Hypothalamus (tissue), 51 donors: ENCODE results near the gene CMIP.
A peak's percentile ranks its signal among the peaks of the same experiment; 100 is the strongest.

ENCODE experiments used
- DNase-seq, 51 donors: peaks; one replicate each; lab custom pipeline; 2025; lab: John Stamatoyannopoulos, UW

The CMIP gene

DNA sequence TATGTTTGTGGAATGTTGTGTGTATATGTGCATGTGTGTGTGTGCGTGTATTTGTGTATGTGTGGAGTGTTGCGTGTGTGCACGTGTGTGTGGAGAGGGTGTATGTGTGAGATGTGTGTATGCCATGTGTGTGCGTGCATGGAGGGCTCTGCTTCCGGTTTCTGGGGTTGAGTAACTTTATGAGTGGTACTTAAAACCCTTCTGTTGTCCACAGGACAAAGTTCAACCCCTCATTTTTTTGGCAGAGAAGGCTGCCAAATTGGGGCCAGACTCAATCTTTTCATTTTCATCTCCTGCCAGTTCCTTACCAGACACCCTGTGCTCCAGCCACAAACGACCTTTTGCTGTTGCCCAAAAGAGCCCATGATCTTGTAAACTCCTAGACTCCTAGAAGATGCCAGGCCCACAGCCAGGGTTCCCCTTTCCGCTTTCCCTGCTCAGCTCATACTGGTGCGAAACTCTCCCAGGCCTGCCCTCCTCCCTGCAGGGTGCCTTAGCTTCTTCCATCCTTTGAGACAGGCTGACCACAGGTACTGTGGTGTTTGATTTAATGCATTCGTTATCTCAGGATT, 100.2 kb downstream of the CMIP start:
- no peak for DNase-seq

DNA sequence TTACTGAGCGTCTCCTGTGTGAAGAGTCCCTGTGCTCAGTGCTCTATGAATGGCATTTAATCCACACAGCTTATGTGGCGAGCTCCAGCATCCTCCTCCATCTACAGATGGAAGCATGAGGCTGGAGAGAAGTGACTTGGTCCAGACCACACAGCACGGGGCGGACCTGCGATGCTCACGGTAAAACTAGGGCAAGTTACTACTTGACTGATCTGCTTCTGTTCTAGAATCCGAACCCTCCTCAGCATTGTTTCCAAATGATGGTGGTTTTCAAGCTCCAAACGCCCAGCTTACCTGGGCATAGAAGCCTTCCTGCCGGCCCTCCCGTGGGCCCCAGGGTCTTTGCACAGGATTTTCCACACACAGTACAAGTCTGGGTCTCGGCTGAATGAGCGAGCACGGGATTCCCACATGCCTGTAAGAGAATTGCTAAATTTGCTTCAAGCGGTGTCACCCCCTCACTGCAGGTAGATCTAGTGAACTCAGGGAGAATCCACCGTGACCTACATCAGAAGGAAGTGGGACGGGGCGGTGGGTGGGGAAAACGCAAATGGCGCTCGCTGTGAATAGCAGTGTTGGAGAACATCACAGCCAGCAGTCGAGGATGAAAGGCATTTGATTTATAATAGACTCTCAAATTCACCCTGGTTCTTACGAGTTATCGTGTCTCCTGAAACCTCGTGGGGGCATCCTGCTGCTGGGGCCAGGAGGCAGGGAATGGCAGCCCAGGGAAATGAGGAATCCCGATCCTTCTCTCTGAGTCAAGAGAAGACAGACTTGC, 101.1 kb downstream of the CMIP start:
- no peak for DNase-seq

DNA sequence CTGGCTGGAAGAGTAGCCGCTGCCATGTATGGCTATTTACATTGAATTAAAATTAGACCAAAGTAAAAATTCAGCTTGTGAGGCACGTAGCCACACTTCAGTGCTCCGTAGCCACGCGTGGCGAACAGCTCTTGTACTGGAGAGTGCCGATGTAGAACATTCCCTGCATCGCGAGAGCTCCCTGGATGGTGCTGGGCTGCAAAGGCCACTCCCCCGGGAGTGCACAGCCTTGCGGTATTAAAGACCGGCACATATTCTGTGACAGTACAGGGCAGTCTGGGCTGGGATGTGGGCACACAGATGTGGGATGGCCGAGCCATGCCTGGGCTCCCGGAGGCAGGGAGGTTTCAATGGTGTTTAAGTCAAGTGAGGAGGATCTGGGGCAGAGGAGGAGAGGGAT, 102.2 kb downstream of the CMIP start:
- no peak for DNase-seq

DNA sequence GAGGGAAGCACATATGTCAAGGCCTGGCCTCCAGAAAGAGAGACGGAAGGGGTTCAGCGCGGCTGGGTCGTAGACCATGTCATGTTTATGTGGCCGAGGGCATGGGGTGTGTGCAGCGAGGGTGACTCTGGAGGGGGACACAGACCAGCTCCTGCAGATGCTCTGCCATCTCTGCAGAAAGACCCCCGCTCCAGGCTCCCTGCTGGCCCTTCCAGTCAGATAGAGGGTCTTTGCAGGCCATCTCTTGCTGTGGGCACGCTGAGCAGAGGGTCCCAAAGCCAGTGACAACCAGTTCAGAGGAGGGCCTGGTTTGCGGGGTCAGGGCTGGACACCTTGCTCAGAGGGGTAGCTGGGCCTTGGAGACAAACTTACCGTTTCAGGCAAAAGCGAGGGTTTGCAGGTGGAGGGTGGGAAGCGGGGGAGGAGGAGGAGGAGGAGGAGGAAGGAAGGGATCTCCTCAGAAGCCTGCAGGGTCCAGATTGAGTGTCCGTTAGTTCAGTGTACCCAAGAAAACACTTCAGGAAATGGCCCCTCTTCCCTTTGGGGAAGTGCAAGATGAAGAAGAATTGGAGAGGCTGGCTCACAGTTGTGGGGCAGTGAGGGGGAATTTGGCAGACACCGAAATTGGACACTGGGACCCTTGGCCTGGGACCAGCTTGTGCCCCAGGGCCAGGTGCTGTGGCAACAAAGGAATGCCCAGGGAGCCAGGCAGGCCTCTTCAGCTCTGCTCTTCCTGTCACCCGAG, 102.8 kb downstream of the CMIP start:
- peak in 1 of 51 donors; percentile 11 for DNase-seq

DNA sequence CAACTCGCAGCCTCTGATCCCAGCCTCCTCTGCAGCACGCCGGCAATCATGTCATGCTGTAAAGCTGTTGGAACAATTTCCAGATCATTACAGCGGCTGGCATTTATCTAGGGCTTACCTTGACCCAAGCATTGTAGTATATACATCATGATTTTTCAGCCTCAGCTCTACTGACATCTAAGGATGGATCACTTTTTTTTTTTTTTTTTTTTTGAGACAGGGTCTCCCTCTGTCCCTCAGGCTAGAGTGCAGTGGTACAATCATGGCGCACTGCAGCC, 103.3 kb downstream of the CMIP start:
- no peak for DNase-seq

DNA sequence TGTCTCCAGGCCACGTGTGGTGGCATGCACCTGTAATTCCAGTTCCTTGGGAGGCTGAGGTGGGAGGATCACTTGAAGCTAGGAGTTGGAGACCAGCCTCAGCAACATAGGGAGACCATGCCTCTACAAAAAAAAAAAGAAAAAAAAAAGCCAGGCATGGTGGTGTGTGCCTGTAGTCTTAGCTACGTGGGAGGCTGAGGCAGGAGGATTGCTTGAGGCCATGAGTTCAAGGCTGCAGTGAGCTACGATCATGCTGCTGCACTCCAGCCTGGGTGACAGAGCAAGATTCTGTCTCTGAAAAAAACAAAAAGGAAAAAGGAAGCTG, 103.9 kb downstream of the CMIP start:
- no peak for DNase-seq

DNA sequence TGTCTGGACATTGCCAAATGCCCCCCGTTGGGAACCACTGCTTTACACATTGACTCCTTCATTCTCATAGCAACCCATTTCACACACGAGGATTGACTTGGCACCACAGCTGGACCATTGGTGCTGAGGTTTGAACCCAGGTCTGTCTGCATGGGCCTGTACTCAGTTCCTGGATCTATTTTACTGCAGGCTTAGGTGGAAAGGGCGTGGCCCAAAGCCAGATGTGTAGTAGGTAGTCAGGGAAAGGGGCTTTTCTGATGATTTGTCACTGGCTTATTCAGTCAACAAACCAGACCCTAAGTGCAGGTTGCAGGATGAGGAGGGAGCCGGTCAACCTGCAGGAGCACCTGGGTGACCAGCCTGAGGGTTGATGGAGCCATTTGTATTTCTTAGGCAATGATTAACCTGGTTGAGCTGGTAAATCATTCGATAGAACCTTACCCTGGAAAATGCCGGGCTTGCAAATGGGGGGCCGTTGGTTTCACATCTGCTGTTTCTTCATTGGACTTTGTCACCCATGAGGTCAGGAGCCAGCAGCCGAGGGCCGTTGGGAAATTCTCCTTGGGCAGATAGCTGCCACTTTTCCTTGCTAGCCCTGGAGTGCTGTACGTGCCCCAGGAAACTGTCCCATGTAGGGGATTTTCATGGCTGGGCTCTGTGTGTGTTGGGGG, 104.4 kb downstream of the CMIP start:
- DNase-seq: no peak

DNA sequence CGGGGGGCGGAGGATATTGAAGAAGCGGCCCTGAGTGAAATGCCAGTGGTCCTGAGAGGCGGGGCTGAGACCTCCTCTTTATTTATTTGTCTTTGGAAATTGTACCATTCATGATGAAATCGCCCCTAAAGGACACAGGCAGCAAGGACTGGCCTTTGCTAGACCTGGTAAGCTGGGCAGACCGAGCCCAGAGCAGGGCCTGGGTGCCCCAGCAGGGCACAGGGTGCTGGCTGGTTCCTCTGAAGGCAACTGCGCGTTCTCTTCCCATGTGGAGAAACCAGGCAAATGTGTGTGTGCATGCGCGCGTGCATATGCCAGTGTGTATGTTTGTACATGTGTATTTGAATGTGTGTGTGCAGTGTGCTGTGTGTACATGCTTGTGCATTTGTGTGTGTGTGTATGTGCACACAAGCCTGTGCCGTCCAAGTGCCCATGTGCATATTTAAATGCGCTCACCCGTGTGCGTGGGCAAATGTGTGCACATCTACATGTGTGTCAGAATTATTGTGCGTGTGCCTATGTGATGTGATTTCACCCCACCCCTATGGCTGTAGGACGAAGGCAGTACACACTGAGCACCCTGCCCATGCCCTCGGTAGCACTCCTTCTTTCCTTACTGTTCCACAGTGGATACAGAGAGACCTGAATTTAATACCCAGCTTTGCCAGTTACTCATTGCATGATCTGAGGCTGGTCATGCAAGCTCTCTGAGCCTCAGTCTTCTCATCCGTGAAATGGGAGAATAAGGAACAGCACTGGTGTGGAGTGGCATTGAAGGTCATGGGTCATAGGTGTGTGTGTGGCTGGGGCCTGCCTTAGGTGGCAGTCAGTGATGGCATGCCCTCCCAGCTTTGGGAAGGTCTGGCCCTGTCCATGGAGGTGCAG, 105.2 kb downstream of the CMIP start:
- DNase-seq: no peak

DNA sequence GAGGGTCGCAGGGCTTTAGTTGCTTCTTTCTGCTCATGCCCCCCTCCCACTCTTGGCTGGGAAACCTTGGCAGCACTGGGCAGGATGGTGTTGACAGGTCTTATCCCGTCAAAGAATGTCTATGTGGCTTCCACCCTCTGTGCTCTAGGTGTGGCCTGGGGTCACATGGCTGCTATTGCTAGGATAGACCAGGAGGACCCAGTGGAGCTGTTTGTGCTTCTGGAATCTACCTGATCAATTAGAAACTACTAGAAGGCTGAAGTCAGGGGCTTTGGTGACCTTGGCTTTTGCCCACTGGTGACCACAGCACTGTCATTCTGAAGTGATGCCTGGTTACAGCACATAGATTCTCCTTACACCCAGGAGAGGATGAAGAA, 105.8 kb downstream of the CMIP start:
- no peak for DNase-seq

DNA sequence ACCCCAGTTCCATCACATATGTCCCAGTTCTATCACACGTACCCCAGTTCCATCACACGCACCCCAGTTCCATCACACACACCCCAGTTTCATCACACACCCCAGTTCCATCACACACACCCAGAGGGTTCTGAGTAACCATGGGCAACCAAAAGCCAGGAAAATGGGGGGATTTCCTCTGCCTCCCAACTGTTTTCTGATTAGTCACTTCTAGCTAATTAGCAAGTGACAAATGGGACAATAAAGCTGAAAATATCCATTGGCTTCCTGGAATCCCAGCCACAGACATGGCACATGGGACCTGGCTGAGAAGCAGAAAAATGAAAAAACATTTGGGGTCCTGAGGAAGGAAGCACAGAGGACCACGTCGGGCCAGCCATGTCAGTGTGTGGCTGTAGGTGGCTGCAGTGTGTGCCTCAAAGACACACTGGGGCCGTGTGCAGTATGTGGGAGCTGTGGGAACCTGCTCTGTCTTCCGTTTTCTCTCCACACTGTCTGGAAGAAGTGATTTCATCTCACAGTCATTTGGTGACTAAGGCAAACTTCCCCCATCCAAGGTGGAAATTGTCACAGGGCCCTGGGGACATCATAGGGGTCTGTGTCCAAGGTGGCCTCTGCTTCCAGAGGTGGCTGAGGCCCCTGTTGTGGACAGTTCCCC, 106.7 kb downstream of the CMIP start:
- DNase-seq: peak in 1 of 51 donors; percentile 56

DNA sequence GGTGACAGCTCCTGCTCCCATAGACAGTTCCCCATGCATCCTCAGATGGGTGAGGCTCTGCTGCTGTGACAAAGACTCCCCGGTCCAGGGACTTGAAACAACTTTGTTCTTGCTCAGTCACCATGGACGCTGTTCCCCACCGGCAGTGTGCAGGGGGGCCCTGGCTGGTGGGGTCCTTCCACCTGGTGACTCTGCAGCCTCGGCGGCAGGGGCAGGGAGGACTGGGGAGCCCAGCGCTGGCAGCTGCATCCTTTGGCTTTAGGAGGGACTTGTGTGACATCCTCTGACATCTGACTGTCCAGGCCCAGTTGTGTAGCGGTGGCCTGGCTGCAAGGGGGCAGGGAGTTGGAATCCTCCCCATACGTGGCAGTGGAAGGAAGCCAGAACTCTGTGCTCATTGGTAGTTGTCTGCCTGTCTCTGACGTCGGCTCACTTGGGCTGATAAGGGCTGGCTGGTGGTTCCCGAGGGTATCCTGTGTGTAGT, 107.3 kb downstream of the CMIP start:
- no peak for DNase-seq

DNA sequence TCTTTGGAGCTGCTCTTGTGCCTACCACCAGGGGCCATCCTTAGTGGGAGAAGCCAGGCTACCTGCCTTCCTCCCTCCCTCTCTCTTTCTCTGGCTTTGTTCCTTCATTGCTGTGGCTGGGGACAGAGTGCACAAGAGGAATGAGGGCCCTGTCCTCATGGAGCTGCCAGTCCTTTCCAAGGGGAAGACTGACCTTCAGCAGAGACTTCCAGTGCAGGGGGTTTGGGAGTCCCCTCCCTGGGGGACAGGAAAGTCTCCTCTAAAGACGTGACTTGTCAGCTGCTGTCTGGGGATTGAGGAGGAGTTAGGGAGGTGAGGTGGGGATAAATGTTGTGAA, 108.1 kb downstream of the CMIP start:
- no peak for DNase-seq

DNA sequence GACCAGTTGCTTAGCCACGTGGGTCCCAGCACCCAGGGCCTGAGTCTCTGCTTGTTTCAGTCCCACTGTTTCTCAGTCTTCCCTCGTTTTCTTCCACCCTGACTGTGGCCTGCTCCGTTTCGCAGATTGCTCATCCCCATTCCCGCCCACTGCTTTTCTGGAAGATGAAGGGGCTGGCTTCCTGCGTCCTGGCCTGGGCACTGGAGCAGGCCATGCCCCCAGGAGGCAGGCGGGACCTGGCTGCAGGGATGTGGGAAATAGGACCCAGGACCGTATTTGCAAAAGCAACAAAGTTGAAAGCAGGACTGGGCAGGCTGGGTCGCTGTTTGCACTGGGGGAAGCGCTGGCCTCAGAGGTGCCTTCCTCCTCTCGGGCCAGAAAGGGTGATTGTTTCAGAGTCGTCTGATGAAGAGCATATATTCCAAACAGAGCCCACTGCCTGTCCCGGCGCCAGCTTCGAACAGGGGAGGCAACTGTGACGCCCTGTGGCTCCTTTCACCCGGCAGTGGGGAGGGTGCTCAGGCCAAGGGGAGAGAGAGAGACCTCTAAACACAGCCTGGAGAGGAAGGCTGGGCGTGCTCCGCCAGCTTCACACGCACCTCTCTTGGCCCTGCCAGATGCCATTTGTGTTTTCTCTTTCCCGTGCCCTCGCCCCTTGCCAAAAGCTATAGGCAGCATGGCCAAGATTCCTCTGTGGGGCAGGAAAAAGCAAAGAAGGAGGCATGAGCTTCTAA, 108.6 kb downstream of the CMIP start:
- peak in 4 of 51 donors; percentile 17 to 32 (median 29) for DNase-seq

DNA sequence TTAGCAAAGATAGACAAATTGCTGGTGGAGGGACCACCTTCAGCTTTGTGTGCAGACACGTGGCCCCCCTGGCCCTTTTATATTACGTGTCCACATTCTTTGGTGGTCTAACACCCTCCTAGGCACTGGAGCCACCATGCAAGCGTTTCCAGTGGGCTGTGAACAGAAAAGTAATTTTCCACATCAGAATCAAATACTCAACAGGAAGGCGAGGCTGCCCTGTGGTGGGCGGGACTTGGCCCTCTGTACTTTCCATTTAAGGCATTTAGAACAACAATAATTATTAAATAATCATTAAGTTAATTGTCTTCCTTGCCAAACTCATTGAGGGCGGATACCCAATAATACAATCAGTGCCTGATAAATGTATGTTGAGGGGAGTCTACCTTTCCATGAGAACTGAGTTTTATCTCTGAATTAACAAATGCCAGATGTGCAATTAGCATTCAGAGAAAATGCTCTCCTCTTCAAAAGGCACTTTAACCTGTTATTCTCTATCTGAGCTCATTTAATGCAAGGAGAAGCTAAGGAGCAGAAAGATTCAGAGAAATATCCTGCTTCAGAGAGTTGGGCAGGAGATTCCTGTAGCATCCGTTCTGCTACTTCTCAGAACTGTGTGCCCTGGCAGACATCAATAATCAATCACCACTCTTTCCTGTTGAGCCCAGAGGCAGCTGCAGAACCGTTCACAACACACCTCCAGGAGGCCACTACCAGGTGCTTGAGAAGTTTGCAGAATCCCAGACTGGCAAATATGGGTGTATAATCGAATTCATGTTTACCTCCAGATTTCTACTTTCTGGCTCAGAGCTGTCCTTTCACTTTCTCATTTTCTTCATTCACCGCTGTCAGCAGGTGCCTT, 109.4 kb downstream of the CMIP start:
- DNase-seq: no peak

DNA sequence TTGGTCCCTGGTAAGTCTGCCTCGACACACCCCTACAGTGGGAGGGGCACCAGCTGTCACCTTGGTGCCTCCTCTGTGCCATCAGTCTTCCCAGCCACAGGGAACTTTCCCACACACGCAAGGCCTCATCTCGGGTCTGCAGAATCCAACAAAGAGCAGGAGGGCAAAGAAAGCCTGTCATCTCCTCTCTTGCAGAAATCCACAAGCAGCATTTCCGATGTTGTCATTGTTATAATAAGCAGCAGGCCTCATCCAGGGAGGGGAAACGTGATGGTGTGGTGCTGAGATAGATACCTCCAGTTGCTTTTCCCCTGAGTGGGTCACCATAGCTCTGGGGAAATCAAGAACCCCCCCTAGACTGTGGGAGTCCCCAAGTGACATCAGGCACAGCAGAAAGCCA, 110.4 kb downstream of the CMIP start:
- DNase-seq: no peak

DNA sequence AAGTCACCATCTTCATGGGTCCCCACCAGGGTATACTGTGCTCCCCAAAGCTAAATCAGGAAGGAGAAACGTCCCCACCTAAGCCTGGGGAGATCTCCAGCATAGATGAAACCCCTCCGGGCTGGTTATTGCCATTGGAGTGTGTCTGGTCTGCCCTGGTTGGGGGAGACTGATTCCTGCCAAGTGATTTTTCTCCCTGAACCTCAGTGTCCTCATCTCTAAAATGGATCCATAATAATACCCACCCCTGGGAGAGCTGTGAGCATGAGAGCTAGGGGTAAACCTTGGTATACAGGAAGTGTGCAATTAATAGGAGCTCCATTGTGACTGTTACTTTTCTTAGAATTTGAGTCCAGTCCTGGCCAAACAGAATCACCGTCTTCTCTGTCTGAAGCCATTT, 111.1 kb downstream of the CMIP start:
- no peak for DNase-seq

DNA sequence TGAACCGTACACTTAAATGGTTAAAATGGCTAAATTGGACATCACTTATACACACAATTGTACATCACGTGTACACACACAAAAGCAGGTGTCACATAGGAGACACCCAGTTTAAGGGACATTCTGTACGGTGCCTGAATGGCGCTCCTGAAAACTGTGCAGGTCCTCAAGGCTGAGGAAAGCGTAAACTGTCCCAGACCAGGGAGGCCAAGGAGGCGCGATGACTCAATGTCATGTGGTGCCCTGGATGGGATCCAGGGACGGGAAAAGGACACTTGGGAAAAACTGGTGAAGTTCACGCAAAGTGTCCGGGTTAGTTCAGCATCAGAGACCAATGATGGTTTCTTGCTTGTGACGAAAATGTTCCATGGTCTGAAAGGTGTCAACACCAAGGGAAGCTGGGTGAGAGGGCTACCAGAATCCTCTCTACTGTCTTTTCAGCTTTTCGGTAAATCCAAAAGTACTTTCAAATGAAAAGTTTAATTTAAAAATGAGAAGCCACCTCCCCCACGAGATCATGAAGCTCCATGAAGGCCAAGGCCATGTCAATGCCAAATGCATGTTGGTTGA, 112.2 kb downstream of the CMIP start:
- DNase-seq: no peak

DNA sequence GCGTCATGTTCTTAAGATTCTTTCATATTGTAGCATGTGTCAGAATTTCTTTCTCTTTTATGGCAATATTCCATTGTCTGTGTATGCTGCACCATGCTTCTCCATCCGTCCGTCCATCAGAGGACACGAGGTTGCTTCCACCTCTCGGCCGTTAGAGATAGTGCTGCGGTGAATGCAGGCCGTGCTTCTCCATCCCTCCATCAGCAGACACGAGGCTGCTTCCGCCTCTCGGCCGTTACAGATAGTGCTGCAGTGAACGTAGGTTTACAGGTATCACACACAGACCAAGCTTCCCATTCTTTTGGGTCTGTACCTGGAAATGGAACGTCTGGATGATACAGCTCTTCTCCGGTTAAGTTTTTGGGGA, 113.5 kb downstream of the CMIP start:
- no peak for DNase-seq
